Kidney epithelial cell (primary cell): ENCODE data around the gene MYO18A. TPM values are rescaled to one million over a fixed set of nuclear protein-coding genes. Genes with fewer than 3 reads are reported as not detected.
"Not testable (repeated sequence)": the region's sequence is repeated elsewhere in the genome, so short reads cannot be mapped to it uniquely, and the experiment has no call there.

ENCODE experiments used
- DNase-seq: peaks from one replicate; pipeline ENCODE4 v3.0.0-alpha.2; 2010; ENCODE audit warnings: low read depth
- H3K27me3 ChIP-seq: 2 replicates; pipeline ENCODE4 v1.6.0; 2011; ENCODE audit warnings: low read length; ENCODE audit not compliant: control insufficient read depth, insufficient read depth
- H3K36me3 ChIP-seq: 2 replicates; pipeline ENCODE4 v1.5.1; 2011; ENCODE audit warnings: low read length; ENCODE audit not compliant: control insufficient read depth, insufficient read depth
- H3K4me3 ChIP-seq: 2 replicates; pipeline ENCODE4 v1.5.1; 2011; ENCODE audit warnings: low read depth, mild to moderate bottlenecking, control low read depth, low read length
- CTCF ChIP-seq: IDR thresholded peaks from 2 replicates; pipeline ENCODE4 v1.5.1; 2011; ENCODE audit warnings: mild to moderate bottlenecking, moderate library complexity, low read length, control low read depth, inconsistent platforms; ENCODE audit not compliant: insufficient read depth, poor library complexity, severe bottlenecking
- total RNA-seq: library from RNA; depleted of rRNA; stranded (reverse); fragments of >200 nt; gene quantifications from 2 replicates; pipeline ENCODE4 v1.2.3, GENCODE V29; 2015

Gene MYO18A
- total RNA-seq, 1 donor from 2014 or later = 19.8 TPM

- no peak for DNase-seq
- Histone ChIP-seq H3K27me3 (no peaks in the 10 kb centered on the region), H3K36me3 (no peaks in the 10 kb centered on the region), H3K4me3 (no peak overlapping the region)
- TF ChIP-seq CTCF = no peak
These were observed 32.0 kb upstream of the MYO18A start for GRCh38 chr17:29212094-29212631.

- TF ChIP-seq CTCF = no peak
- Histone ChIP-seq H3K4me3 (no peak overlapping the region), H3K36me3 (no peaks in the 10 kb centered on the region), H3K27me3 (no peaks in the 10 kb centered on the region)
- no peak for DNase-seq
These were observed 30.7 kb upstream of the MYO18A start for GRCh38 chr17:29210879-29211278.

- no peaks in the 10 kb centered on the region for H3K36me3 ChIP-seq
- no peak for DNase-seq
- no peak for TF ChIP-seq CTCF
These were observed 28.9 kb upstream of the MYO18A start for GRCh38 chr17:29209073-29209472.

DNA sequence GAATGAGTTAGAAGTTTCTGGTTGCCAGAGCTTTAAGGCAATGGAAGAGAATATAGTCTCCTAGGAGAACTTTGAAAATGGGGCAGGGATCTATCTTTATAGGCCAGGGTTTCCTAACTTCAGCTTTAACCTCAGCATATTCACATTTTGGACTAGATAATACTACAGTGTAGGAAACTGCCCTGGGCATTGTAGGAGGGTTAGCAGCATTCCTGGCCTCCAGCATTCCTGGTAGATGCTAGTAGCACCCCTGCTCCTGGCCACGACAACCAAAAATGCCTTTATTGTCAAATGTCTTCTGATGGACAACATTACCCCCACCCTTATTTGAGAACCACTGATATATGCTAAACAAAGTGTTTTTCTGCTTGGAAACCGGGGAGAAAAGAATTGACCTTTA, 27.8 kb upstream of the MYO18A start:
- no peak for TF ChIP-seq CTCF
- Histone ChIP-seq H3K27me3 (no peaks in the 10 kb centered on the region), H3K4me3 (no peak overlapping the region), H3K36me3 (no peaks in the 10 kb centered on the region)
- DNase-seq = no peak

More at GRCh38 chr17:29209073-29209472, 28.9 kb upstream of the MYO18A start:
- Histone ChIP-seq H3K4me3 (no peak overlapping the region), H3K27me3 (no peaks in the 10 kb centered on the region)

DNA sequence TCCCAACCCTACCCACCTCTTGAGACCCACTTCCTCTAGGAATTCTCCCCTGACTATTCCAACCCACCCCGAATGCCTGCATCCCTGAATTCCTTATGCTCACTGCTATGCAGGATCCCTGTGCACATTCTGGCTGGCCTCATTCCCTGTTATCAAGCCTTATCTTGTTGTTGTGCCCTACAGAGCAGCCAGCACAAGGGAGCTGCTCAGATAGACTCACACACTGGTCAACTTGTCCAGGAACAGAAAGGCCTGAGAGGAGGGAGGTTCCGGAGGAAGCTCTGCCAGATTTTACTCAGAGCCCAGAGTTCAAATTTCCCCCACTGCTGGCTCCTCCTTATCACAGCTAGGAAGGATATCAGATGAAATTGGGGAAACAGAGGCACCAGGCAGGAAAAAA, 24.8 kb upstream of the MYO18A start:
- H3K27me3 ChIP-seq = no peaks in the 10 kb centered on the region
- TF ChIP-seq CTCF = no peak
- no peaks in the 10 kb centered on the region for H3K36me3 ChIP-seq
- no peak for DNase-seq
- H3K4me3 ChIP-seq = no peak overlapping the region

DNA sequence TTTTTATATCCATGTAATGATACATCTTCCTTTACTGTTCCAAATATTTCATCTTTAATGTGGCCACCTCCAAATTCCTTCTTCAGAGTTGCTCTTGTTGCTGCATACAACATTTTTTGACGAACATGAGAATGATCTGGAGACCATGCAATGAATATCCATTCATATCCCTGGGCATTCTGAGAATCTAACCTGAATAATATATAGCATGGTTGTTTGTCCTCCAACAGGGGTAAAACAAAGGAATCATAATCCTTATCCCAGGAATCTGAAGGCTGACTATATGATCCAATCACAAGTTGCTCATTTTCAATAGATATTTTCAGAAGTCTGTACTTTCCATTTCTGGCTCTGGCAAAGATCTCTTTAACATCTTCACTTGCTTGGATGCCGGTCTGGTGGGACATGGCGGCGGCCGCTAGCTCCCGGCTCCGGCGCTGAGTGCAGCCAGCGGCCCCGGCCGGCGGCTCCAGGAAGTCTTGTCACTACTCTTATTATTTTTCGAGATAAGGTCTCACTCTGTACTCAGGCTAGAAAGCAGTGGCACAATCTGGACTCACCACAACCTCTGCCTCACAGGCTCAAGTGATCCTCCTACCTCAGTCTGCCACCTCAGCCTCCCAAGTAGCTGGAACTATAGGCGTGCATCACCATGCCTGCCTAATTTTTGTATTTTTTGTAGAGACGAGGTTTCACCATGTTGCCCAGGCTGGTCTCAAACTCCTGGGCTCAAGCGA, 24.0 kb upstream of the MYO18A start:
- not testable (repeated sequence) for H3K4me3 ChIP-seq, H3K27me3 ChIP-seq, DNase-seq, H3K36me3 ChIP-seq
